NCI-H524 treated with DMSO at 0.1 percent for 48 hours (cell line): Measurements from ENCODE around the gene MYLK4.
A peak's percentile ranks its signal among the peaks of the same experiment; 100 is the strongest.

Source experiments
- DNase-seq: peaks from one replicate; lab custom pipeline; 2025; lab: John Stamatoyannopoulos, UW

MYLK4 gene

DNA sequence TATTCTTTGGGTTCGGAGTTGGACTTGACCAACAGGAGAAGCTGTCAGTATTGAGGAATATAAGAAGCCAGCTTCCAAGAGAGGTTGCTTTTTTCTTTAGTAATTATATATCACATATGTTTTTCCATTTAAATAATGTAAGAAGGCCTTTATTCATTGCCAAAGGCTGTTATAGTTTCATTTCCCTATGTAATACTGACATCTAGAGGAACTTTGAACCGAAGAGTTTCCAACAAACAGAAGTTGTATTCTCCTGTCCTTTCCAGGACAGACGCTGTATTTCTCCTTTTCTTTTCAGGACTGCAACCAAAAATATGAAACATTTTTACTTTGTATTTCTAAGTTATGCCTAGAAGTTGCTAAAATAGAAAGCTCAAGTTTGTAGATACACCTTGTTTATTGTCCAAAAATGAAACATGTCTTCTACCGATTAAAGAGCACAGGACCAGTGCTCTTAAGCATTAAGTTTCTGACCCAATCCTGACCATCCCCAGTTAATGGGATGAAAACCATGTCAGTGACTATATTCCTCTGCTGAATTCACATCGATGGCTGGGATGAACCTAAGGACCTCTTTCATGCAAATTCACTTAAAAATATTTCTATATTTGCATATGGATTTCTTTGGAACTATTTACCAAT is 55.1 kb downstream of the MYLK4 start:
- no peak for DNase-seq

DNA sequence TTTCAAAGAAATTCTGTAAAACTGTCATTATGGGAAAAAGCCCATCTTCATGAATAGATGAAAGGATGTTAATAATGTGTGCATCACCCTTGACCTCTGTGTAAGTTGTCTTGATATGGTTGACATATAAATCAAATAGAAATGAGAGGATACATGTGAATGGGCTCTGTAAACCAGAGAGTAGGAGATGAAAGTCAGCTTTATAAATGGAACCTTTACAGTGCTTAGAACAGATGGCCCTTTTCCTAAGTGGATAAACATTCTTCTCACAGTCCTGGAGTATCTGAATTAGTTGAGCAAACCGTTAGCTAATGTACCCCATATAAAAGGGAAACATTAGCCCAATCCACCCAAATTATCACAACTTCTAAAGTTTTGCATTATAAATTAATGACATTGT is 57.5 kb downstream of the MYLK4 start:
- peak; percentile 49 for DNase-seq

DNA sequence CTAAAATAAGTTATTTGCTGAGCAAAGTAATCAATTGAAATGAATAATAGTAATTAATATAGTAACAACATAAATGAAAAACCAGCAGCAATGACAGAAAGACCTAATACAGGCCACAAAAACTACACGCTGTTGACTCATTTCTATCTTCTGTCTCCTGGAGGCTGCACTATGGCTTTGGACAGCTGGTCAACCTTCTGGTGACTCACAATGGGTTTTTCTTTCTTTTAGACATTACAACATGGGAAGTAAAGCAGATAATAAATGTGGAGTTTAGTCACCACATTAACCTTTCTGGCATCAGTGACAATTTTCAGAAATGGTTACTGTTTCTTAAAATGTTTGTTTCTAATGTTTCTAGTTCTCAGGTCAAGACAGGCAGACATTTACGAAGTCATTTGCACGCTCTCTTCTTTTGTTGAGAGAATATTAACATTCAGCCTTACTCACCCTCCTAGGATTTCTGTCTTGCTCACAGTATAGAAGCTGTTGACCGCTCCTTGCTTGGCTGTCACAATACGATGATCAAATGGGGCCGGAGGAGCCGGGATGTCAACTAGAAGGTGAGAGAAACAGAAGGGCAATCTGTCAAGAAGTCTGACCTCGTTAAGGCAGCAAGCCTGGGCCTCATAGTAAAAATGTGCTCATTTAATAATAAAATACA is 62.2 kb downstream of the MYLK4 start:
- DNase-seq = peak; percentile 85

DNA sequence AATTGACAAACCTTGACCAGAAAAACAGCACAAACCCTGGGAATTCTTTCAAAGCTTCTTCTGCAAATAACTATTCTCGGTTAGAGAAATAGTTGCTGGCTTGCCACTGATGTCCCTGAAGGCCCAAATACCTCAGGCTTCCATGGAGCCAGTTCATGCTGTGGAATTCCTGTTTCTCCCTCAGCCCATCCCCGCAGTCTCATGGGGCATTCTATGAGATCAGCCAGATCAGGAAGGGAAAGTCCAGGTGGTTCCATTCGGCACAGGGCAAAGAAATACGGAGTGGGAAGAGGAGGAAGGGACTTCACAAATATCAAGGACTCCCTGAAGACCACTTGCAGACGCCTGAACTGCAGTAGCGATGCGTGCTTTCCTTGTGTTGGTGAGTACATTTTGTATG is 63.3 kb downstream of the MYLK4 start:
- no peak for DNase-seq

DNA sequence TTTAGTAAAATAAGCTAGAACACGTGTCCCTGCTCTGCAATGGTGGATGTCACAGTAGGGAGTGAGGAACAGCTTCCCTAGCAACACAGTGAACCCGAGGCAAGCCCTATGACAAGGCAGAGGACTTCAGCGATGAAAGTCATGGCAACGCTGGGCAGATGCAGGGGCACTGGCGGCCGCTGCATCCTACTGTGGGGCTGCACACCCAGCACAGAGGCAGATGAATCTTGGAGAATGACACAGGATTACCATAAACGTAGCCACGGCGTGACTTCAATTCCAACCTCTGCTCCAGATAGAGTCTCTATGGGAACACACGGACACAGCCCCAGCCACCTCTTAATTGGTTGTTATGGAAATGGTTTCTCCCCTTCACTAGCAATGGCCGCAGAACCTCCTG is 64.2 kb downstream of the MYLK4 start:
- no peak for DNase-seq

DNA sequence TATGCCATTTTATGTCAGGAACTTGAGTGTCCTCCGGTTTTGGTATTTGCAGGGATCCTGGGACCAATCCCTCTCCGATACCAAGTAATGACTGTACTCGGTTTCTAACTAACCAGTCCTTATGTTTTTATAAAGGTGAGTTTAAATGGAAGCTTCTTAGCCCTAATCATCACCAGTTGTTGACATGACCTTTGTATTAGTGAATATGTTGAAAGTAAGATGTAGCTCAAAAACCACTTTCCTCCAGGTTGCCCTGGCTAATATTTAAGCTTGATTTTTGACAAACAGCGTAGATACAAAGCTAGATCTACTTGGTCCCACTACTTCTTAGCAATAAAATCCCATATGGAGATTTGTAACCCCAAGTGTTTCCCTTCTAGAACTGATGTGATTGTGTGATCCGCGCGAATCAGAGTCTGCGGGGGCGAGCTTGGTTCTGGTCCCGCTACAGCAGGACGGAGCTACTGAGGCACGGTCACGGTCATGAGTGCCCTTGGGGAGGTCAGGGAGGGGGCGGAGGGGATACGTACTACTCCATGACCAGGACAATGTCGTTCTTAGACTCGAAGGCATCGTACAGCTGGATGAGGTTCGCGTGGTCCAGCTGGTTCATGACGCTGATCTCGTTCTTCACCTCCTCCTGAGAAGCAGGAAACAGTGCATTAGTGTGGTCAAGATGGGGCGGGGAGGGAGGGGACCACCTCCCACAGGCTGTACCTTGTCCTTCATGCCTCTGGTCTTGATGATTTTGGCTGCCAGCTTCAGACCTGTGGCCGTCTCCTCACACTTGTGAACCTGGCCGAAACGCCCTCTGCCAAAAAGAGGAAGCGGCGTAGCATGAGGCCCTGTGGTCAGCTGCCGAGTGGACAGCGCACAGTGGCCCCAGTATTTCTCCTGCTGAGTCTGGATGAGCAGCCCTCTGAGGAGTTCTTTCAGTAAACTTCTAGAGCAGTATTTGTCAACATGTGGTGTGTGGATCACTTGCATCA is 65.7 kb downstream of the MYLK4 start:
- DNase-seq = no peak

DNA sequence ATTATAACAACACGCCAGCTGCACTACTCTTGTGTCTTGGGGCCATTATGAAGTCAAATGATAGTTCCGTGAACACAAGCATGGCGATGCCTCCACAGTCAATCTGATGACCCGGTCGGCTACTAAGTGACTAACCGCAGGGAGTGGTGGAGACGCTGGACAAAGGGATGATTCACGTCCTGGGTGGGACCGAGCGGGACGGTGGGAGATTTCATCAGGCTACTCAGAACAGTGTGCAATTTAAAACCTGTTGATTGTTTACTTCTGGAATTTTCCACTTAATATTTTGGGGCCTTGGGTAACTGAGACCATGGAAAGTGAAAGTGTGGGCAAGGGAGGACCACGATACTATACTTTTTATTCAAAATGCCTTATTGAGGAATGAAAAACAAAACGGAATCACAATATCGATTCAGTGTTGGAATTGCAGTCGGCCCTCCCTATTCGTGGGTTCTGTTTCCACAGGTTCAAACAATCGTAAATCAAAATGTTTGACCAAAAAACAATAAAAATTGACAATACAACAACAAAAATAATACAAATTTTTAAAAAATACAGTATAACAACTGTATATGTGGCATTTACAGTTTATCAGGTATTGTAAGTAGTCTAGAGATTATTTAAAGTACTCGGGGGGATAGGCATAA is 66.5 kb downstream of the MYLK4 start:
- no peak for DNase-seq

DNA sequence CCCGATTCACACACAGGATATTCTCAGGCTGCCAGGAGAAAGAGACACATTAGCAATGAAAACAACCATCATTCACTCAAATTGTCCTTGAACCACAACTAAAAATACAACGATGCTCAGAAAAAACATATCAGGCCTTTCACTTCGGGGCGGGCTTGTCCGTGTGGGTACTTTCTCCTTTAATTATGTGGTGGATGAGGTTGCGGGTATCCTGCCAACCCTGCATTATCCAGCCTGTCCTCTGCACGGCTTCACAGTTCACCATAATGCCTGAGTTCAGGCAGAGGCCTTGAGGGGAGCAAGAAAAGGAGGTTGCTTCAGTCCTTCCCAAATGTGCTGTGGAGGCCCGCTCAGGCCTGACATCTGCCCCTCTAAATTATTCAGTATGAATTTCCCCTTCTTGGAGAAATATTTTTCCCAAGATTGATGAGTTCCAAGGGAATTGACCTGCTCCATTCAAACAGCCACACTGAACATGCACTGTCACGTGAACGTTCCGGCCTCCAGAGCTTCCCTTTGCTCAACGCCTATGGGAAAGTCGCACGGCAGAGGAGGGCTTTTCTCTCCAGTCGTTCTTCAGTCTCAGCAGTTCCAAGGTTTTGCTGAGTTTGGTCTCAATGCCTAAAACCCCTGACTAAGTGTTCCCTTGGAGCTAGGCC is 70.3 kb downstream of the MYLK4 start:
- no peak for DNase-seq

DNA sequence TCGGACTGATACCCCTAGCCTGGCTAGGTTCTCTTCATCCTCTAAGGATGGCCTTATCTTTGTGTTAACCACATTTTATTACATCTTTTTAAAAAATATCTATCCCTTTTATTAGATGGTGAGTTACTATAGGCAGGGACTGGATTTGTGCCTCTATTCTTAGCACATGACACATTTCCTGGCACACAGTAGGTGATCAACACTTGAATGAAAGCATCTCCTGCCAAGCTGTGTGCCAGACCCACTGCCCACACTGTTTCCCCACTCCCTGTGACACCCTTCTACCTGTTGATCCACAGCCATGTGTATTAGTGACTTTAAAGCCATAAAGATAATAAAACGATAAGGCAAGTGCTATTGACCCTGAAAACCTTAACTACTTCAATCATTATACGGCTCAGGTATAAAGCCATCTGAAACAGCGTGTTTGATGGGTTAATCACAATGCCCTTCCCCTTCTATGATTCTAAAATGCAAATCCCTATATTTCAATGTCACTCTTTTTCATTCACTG is 73.6 kb downstream of the MYLK4 start:
- no peak for DNase-seq

DNA sequence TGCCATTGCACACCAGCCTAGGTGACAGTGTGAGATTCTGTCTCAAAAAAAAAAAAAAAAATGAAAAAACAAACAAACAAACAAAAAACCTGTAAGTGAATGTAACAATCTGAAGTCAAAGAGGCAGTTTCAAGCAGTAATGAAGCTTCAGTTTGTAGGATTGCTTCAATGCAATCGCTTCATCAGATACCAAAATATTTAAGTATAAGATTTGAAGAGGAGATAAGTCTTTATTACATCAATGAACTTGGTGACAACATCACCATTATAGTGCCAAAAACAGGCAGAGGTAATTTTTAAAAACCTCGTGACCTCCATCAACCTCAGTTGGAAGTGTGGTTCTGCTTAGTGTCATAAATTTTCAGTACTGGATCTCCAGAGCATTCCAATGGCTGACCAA is 74.7 kb downstream of the MYLK4 start:
- DNase-seq = no peak

DNA sequence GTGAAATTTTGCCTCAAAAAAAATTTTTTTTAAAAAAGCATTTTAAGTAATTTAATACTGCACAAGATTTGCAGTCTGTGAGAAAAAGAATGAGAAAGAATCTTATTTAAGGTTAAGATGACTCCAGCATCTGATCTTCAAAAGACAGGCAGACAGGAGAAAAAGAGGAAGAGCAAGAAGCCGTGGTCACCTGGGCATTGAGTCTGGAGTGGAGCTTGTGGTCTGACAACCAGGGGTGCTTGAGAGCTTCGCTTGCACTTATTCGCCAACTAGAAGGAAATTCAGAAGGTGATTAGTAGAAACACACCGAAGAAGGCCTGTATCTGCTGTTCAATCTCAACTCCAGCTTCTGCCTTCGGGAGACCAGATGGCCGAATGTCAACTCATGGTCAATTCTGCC is 75.9 kb downstream of the MYLK4 start:
- DNase-seq = no peak

DNA sequence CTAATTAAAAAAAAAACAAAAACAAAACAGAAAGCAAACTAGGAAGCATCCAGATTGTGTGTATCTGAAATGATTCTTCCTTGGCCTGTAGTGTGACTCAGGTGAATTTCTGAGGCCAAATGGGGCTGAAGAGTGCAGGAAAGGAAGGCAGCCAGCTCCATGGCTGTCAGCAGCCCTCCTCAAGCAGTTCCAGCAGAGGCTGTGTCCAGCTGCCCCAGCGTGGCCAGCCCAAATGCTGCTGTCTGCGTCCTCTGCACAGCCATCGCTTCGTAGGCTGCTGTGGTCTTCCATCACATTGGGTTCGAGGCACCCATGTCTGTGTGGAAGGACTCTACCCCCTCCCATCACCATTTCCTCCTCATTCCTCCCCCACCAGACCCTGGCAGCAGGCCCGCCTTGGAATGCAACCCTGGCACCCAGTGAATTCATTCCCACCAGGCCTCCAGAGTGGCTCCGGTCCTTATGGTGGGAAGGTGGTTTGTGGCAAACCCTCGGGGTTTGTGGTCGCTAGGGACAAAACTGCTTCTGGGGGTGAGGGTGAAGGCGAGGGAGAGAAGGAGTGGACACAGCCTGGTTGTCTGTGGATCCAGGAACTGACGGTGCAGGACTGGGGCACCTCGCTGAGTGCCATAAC is 81.5 kb downstream of the MYLK4 start:
- DNase-seq = no peak

DNA sequence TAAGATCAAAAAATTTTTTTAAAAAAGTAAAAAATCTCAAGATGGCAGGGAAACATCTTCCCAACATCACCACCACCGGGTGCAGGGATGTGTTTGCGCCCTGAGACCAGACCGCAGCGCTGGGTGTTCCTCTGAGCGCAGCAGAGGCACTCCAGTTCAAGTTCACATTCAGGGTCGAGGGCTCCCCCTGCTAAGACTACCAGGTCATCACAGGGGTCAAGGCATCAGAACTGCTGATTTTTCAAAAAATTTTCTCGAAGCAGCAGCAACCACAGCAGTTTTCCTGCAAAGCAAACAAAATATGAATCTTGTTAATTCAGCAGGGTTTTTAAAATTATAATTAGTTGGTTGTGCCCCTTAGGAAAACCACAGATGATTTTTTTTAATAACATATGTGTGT is 83.1 kb downstream of the MYLK4 start:
- DNase-seq = no peak

DNA sequence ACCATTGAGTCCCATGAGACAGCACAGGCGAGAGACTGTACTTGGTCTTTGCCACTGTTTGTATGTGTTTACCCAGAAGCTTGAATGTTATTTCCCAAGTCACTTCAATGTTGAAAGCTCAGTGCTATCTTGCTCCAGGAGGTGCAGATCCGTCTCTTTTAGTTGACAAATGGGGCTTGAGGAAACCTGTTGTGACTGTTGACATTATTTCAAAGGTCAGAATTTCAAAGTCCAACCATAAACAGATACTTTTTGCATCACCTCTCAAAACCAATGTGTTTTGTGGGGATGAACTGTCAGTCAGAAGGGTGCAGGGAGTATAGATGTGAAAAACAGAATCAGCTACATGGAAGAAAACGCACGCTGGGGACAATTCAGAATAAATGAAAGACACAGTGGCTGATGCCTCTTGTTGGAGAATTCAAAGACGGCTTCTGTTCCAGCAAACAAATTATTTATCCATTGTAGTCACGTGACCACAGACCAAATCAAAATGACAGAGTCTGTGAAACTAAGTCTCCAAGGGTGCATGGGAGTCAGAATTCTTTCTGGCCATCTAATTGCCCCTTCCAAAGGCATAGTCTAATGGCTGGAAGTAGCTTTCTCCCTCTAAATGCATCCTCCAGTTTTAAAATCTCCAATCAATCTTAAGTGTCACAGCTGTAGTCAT is 83.7 kb downstream of the MYLK4 start:
- no peak for DNase-seq

DNA sequence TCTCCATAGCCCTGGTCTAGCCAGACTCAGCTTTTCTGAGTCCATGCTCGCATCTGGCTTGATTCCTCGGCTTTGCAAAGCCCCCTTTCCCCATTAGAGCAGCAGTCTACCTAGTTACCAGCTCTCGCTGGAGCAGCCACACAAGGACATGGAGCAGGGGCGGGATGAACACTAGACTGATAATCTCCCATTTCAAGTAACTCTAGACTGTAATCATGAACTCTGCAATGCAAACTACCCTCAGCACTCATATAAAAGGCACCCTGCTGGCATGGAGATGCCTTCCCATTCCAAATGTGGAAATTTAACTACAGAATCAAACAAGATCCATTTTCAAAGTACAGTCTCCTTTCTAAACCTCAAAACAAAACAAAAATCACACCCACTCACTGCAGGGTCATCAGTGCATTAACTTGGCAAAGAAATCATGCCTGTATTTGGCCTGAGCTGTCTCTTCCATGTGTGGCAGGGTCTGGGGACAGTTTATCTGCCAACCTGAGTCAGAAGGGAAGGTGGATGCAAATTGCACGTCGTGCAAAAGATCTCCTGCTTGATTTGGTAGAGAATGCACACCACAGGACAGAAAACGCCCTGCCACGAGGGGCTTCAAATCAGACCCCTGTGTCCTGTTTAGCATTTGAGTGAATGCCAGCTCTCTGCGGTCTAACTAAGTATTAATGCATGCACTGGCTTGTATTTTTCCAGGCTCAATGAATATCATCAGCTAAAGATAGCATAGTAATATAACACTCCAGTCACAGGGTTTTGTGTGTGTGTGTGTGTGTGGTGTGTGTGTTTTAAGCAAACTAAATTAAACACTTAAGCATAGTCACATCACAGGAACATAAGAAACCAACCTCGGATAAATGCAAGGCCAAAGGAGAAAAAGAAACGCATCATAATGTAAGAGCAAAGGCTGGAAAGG is 85.3 kb downstream of the MYLK4 start:
- DNase-seq = no peak

DNA sequence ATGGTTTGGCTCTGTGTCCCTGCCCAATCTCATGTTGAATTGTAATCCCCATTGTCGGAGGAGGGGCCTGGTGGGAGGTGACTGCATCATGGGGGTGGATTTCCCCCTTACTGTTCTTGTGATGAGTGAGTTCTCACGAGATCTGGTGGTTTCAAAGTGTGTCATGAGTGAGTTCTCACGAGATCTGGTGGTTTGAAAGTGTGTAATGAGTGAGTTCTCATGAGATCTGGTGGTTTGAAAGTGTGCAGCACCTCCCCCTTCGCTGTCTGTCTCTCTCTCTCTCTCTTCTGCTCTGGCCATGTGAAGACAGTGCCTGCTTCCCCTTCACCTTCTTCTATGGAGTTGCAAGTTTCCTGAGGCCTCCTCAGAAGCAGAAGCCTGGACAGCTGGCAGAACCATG is 87.6 kb downstream of the MYLK4 start:
- DNase-seq = no peak

DNA sequence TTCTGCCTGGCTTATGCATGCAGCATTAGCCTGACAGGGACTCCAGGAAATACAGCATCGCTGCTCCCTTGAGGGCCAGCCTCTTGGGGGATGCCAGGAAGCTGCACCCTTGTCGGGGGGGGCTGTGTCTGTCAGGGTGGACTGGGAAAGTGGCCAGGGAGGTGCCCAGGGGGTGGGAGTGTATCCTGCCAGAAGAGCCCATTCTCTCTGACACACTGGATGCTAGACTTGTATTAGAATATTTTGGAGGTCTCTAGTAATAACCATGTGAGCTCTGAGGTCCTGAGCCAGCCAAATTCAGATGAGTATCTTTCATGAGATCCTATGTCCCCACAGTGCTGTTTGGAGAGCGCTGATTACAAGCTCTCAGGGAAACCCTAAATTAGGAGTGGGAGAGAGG is 89.1 kb downstream of the MYLK4 start:
- DNase-seq = no peak

DNA sequence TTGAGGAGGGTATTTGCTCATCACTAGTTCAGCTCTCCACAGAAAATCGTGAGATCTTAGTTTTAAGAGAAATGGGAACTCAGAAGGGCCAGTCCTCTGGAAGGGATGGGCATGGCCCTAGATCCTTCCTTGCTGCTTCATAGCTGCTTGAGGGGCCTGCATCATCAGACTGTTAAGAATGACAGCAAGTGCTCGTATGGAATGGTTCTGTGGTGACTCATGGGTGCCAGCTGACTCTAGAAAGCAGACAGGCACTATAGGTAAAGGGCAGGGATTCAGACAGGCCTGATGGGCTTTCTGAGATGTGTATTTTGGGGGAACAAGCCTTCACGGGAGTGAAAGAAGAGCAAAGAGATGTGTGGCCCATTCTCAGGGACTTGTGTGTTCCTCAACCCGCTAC is 90.8 kb downstream of the MYLK4 start:
- DNase-seq = no peak

DNA sequence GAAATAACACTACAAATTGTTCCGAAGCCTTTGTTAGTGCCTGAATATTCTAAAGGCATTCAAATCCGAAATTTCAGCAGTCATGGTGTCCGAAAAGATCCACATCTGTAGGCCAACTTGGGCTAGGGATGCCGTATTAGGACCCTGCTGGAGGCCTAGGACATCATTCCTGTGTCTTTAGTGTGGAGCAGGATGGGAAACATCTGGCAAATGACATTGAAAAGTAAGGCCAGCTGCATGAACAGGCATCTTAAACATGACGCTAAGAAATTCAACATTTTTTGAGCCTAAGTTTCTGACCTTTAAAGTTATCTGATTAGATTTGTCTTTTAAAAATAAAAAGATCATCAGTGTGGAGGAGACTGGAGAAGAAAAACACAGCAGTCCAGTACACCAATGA is 91.3 kb downstream of the MYLK4 start:
- DNase-seq = no peak

DNA sequence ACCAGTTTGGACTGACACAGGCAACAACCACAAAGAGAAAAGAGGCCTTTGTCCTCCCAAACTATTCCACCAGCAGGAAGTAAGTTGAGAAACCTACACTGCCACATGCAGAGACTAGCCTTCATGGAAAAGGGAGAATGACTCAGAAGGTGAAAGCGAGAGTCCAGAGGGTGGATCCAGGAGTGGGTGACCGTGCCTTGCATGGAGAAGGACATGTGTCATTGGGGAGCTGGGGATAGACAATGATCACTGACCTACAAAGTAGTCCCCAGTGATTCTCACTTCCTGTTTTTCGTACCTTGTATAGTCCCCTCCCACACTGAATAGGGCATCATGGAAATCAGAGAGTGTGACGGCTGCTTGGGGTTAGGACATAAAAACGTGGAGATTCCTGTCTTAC is 91.9 kb downstream of the MYLK4 start:
- no peak for DNase-seq
